Esophagus muscularis mucosa (tissue), 4 donors: ENCODE data around the gene BIRC6.
A peak's percentile ranks its signal among the peaks of the same experiment; 100 is the strongest.

ENCODE experiments used
- CTCF ChIP-seq, 3 experiments: fragments of 200-600 bp in 2 of 3; fragments of 450-650 bp in 1 of 3; sonication (generic) in 2 of 3; IDR thresholded peaks; one replicate each; pipeline ENCODE4 v1.5.1; 2017 to 2019; ENCODE audit warnings: antibody characterized with exemption in 3 of 3, mild to moderate bottlenecking in 2 of 3, moderate library complexity in 1 of 3
- EP300 ChIP-seq: sonication (generic); formaldehyde crosslinking; IDR thresholded peaks from one replicate; pipeline ENCODE4 v1.6.1; 2017; ENCODE audit warnings: antibody characterized with exemption
- POLR2AphosphoS5 ChIP-seq, 2 donors: sonication (generic); formaldehyde crosslinking; IDR thresholded peaks; one replicate each; pipeline ENCODE4 v1.6.1; 2017; ENCODE audit warnings: antibody characterized with exemption in 2 of 2

- no peak for TF ChIP-seq EP300
- peak in 2 of 3 experiments; percentile 3 to 51 for TF ChIP-seq CTCF (IDR thresholded peaks at IDR 0.05)
- no peak for TF ChIP-seq POLR2AphosphoS5 (IDR thresholded peaks at IDR 0.05)
Measured at GRCh38 chr2:32627441-32627813, 270.6 kb downstream of the BIRC6 start.
